ENCODE results near the gene EFR3B. TPM values are rescaled to one million over a fixed set of nuclear protein-coding genes. Genes with fewer than 3 reads are reported as not detected.

Gene EFR3B
- polyA plus RNA-seq, 3 donors: not detected

- Histone ChIP-seq H3K36me3 (replicated peaks in 1 of 2; ENCODE audit: control insufficient read depth in 1 of 2, insufficient read depth in 2 of 2, low read length in 2 of 2) (no peaks in the 10 kb centered on the region), H3K4me1 (ENCODE audit: control insufficient read depth in 1 of 2, insufficient read depth in 2 of 2, low read length in 2 of 2) (no peaks in the 10 kb centered on the region), H3K9me3 (replicated peaks in 1 of 2; ENCODE audit: control insufficient read depth in 1 of 2, insufficient read depth in 1 of 2, low read length in 2 of 2) (peaks cover 6 to 8% of the 10 kb centered on the region in 2 donors), H2AFZ (ENCODE audit: insufficient read depth, low read depth, low read length, poor library complexity, severe bottlenecking) (no peak overlapping the region), H3K27ac (ENCODE audit: low read depth in 1 of 2, low read length in 2 of 2) (no peak overlapping the region), H3K79me2 (ENCODE audit: insufficient read depth, low read length) (no peaks in the 10 kb centered on the region), H3K4me3 (replicated peaks in 1 of 3; ENCODE audit: low read depth in 2 of 3, low read length in 3 of 3) (no peak overlapping the region), H3K4me2 (replicated peaks; ENCODE audit: extremely low read depth, low read length, poor library complexity, severe bottlenecking) (no peak overlapping the region), H3K27me3 (ENCODE audit: control insufficient read depth in 2 of 2, insufficient read depth in 2 of 2, low read length in 2 of 2) (no peaks in the 10 kb centered on the region), H3K9ac (ENCODE audit: insufficient read depth, low read length, poor library complexity, severe bottlenecking) (no peak overlapping the region), H4K20me1 (ENCODE audit: insufficient read depth, low read length) (no peaks in the 10 kb centered on the region)
- whole genome bisulfite sequencing (ENCODE audit: insufficient coverage): 100% methylated on average over 1 of the region's 2 CpGs
- Mint-ChIP-seq H3K9me3 (peaks cover 6 to 12% (median 8%) of the 10 kb centered on the region in 7 donors), H3K4me3 (no peak overlapping the region), H3K36me3 (no peaks in the 10 kb centered on the region), H3K4me1 (no peaks in the 10 kb centered on the region), H3K27me3 (ENCODE audit: low read depth in 3 of 3) (peaks cover 0 to 5% (median 0%) of the 10 kb centered on the region in 3 donors), H3K27ac (no peak overlapping the region)
- DNase-seq: no peak
- intact Hi-C loops (cut with micrococcal nuclease): no loop called here
- TF ChIP-seq CTCF (IDR thresholded peaks at IDR 0.05): no peak
These were observed 24.6 kb downstream of the EFR3B start for GRCh38 chr2:25066455-25066854.

DNA sequence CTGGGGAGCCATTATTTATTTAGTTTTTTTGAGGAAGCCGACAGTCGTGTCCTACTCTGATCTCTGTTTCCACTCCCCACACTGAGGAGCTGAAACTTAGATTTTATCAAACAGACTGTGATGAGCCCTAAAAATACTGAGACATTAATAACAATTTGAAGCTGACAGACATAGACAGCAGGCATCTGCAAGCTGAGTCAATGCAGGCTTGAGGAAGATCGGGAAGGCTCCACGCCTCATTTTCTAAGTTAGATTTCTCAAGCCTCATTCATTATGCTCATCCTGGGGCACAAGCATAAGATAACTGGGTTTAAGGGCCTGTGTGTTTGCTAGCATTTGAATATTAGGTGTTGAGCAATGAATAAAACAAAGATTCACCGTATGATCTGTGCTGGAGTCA lies 26.3 kb downstream of the EFR3B start:
- no peak overlapping the region for H3K4me3 ChIP-seq (replicated peaks in 1 of 3; ENCODE audit: low read depth in 2 of 3, low read length in 3 of 3)
- intact Hi-C loops (cut with micrococcal nuclease): no loop called here
- no peak overlapping the region for H3K4me3 Mint-ChIP-seq
- 90% methylated on average over 3 of the region's 5 CpGs for WGBS (ENCODE audit: insufficient coverage)
- H3K27me3 ChIP-seq (ENCODE audit: control insufficient read depth in 2 of 2, insufficient read depth in 2 of 2, low read length in 2 of 2): no peaks in the 10 kb centered on the region
- no peak overlapping the region for H3K9ac ChIP-seq (ENCODE audit: insufficient read depth, low read length, poor library complexity, severe bottlenecking)
- no peaks in the 10 kb centered on the region for H4K20me1 ChIP-seq (ENCODE audit: insufficient read depth, low read length)
- no peaks in the 10 kb centered on the region for H3K36me3 ChIP-seq (replicated peaks in 1 of 2; ENCODE audit: control insufficient read depth in 1 of 2, insufficient read depth in 2 of 2, low read length in 2 of 2)
- peaks cover 6 to 12% (median 8%) of the 10 kb centered on the region in 7 donors for H3K9me3 Mint-ChIP-seq
- no peak overlapping the region for H2AFZ ChIP-seq (ENCODE audit: insufficient read depth, low read depth, low read length, poor library complexity, severe bottlenecking)
- no peaks in the 10 kb centered on the region for H3K4me1 ChIP-seq (ENCODE audit: control insufficient read depth in 1 of 2, insufficient read depth in 2 of 2, low read length in 2 of 2)
- TF ChIP-seq CTCF (IDR thresholded peaks at IDR 0.05): no peak
- H3K79me2 ChIP-seq (ENCODE audit: insufficient read depth, low read length): no peaks in the 10 kb centered on the region
- peaks cover 0 to 9% (median 0%) of the 10 kb centered on the region in 3 donors for H3K27me3 Mint-ChIP-seq (ENCODE audit: low read depth in 3 of 3)
- no peak overlapping the region for H3K27ac ChIP-seq (ENCODE audit: low read depth in 1 of 2, low read length in 2 of 2)
- no peaks in the 10 kb centered on the region for H3K36me3 Mint-ChIP-seq
- H3K4me1 Mint-ChIP-seq: no peaks in the 10 kb centered on the region
- H3K9me3 ChIP-seq (replicated peaks in 1 of 2; ENCODE audit: control insufficient read depth in 1 of 2, insufficient read depth in 1 of 2, low read length in 2 of 2): peaks cover 6 to 8% of the 10 kb centered on the region in 2 donors
- no peak overlapping the region for H3K4me2 ChIP-seq (replicated peaks; ENCODE audit: extremely low read depth, low read length, poor library complexity, severe bottlenecking)
- no peak for DNase-seq
- no peak overlapping the region for H3K27ac Mint-ChIP-seq
